ENCODE measurements around the gene CDIPT. TPM values are rescaled to one million over a fixed set of nuclear protein-coding genes. Genes with fewer than 3 reads are reported as not detected.

CDIPT gene
- total RNA-seq, 2 donors from 2014 or later, result 39.6 TPM

GRCh38 chr16:29825145-29826044 is 37.6 kb downstream of the CDIPT start:
- no peaks in the 10 kb centered on the region for H3K9me3 ChIP-seq (ENCODE audit: control insufficient read depth, low read length, poor library complexity, severe bottlenecking)
- H3K27ac Mint-ChIP-seq, result peak overlapping the region; percentile 93
- no peaks in the 10 kb centered on the region for H3K27me3 Mint-ChIP-seq
- ATAC-seq (no peak), DNase-seq (no peak)
- H3K36me3 Mint-ChIP-seq (ENCODE audit: low read depth), result no peaks in the 10 kb centered on the region
- peak overlapping the region; percentile 90 for H3K4me3 Mint-ChIP-seq
- peaks cover 46% of the 10 kb centered on the region for H3K4me1 Mint-ChIP-seq

GRCh38 chr16:29824589-29825144 is 38.4 kb downstream of the CDIPT start:
- H3K27me3 Mint-ChIP-seq, result no peaks in the 10 kb centered on the region
- peaks cover 46% of the 10 kb centered on the region for H3K4me1 Mint-ChIP-seq
- no peaks in the 10 kb centered on the region for H3K36me3 Mint-ChIP-seq (ENCODE audit: low read depth)
- no peak for DNase-seq
- H3K4me3 Mint-ChIP-seq, result peak overlapping the region; percentile 90
- H3K27ac Mint-ChIP-seq, result peak overlapping the region; percentile 93
- no peak for ATAC-seq
- H3K9me3 ChIP-seq (ENCODE audit: control insufficient read depth, low read length, poor library complexity, severe bottlenecking), result no peaks in the 10 kb centered on the region

- Mint-ChIP-seq H3K27ac (peak overlapping the region; percentile 93), H3K36me3 (ENCODE audit: low read depth) (peaks cover 2% of the 10 kb centered on the region), H3K4me1 (peaks cover 49% of the 10 kb centered on the region), H3K4me3 (peak overlapping the region; percentile 96), H3K27me3 (no peaks in the 10 kb centered on the region)
- no peak for DNase-seq
- ATAC-seq, result no peak
- H3K9me3 ChIP-seq (ENCODE audit: control insufficient read depth, low read length, poor library complexity, severe bottlenecking), result no peaks in the 10 kb centered on the region
Measured at GRCh38 chr16:29821643-29822115, 41.3 kb downstream of the CDIPT start.

GRCh38 chr16:29820730-29821642 is 42.0 kb downstream of the CDIPT start:
- peak overlapping the region; percentile 96 for H3K4me3 Mint-ChIP-seq
- peak overlapping the region; percentile 93 for H3K27ac Mint-ChIP-seq
- no peaks in the 10 kb centered on the region for H3K9me3 ChIP-seq (ENCODE audit: control insufficient read depth, low read length, poor library complexity, severe bottlenecking)
- H3K4me1 Mint-ChIP-seq, result peaks cover 48% of the 10 kb centered on the region
- no peaks in the 10 kb centered on the region for H3K27me3 Mint-ChIP-seq
- ATAC-seq, result peak; percentile 64
- DNase-seq, result peak in 2 of 3 donors; percentile 40 to 42
- H3K36me3 Mint-ChIP-seq (ENCODE audit: low read depth), result peaks cover 3% of the 10 kb centered on the region

GRCh38 chr16:29820271-29820701 is 42.7 kb downstream of the CDIPT start, which contains the start of gene MVP:
TSS of gene MVP (plus strand) at chr16:29820462. CDS start at chr16:29830550, 10,088 bp downstream.
- no peak for ATAC-seq
- H3K9me3 ChIP-seq (ENCODE audit: control insufficient read depth, low read length, poor library complexity, severe bottlenecking), result no peaks in the 10 kb centered on the region
- peak in 1 of 3 donors; percentile 33 for DNase-seq
- no peaks in the 10 kb centered on the region for H3K27me3 Mint-ChIP-seq
- peak within 1 kb of the TSS; percentile 93 for H3K27ac Mint-ChIP-seq
- peak within 1 kb of the TSS; percentile 96 for H3K4me3 Mint-ChIP-seq
- H3K36me3 Mint-ChIP-seq (ENCODE audit: low read depth), result peaks cover 4% of the 10 kb centered on the region
- H3K4me1 Mint-ChIP-seq, result peaks cover 48% of the 10 kb centered on the region

GRCh38 chr16:29819506-29819905 is 43.5 kb downstream of the CDIPT start:
- no peaks in the 10 kb centered on the region for H3K27me3 Mint-ChIP-seq
- no peak for DNase-seq
- H3K4me1 Mint-ChIP-seq, result peaks cover 50% of the 10 kb centered on the region
- no peak for ATAC-seq
- no peaks in the 10 kb centered on the region for H3K9me3 ChIP-seq (ENCODE audit: control insufficient read depth, low read length, poor library complexity, severe bottlenecking)
- peak overlapping the region; percentile 96 for H3K4me3 Mint-ChIP-seq
- peak overlapping the region; percentile 93 for H3K27ac Mint-ChIP-seq
- peaks cover 4% of the 10 kb centered on the region for H3K36me3 Mint-ChIP-seq (ENCODE audit: low read depth)

GRCh38 chr16:29818082-29818481 is 44.9 kb downstream of the CDIPT start:
- no peaks in the 10 kb centered on the region for H3K9me3 ChIP-seq (ENCODE audit: control insufficient read depth, low read length, poor library complexity, severe bottlenecking)
- ATAC-seq (no peak), DNase-seq (no peak)
- Mint-ChIP-seq H3K27ac (peak overlapping the region; percentile 96), H3K4me3 (peak overlapping the region; percentile 96), H3K4me1 (peaks cover 57% of the 10 kb centered on the region), H3K27me3 (no peaks in the 10 kb centered on the region), H3K36me3 (ENCODE audit: low read depth) (peaks cover 4% of the 10 kb centered on the region)

GRCh38 chr16:29816694-29817441 is 46.2 kb downstream of the CDIPT start:
- DNase-seq, result peak in 1 of 3 donors; percentile 37
- peak overlapping the region; percentile 98 for H3K4me3 Mint-ChIP-seq
- no peak for ATAC-seq
- H3K9me3 ChIP-seq (ENCODE audit: control insufficient read depth, low read length, poor library complexity, severe bottlenecking), result no peaks in the 10 kb centered on the region
- peaks cover 52% of the 10 kb centered on the region for H3K4me1 Mint-ChIP-seq
- H3K27ac Mint-ChIP-seq, result peak overlapping the region; percentile 96
- H3K36me3 Mint-ChIP-seq (ENCODE audit: low read depth), result peaks cover 4% of the 10 kb centered on the region
- H3K27me3 Mint-ChIP-seq, result no peaks in the 10 kb centered on the region

GRCh38 chr16:29815793-29816693 is 47.0 kb downstream of the CDIPT start, which contains the start of gene PAGR1:
TSS of gene PAGR1 (plus strand) at chr16:29816152. CDS start at chr16:29816526, 374 bp downstream.
- H3K4me1 Mint-ChIP-seq, result peaks cover 54% of the 10 kb centered on the region
- no peaks in the 10 kb centered on the region for H3K9me3 ChIP-seq (ENCODE audit: control insufficient read depth, low read length, poor library complexity, severe bottlenecking)
- H3K27me3 Mint-ChIP-seq, result no peaks in the 10 kb centered on the region
- H3K36me3 Mint-ChIP-seq (ENCODE audit: low read depth), result peaks cover 4% of the 10 kb centered on the region
- DNase-seq (peak; percentile 93 to 99 (median 98)), ATAC-seq (peak; percentile 79)
- peak within 1 kb of the TSS; percentile 96 for H3K27ac Mint-ChIP-seq
- H3K4me3 Mint-ChIP-seq, result peak within 1 kb of the TSS; percentile 98

GRCh38 chr16:29815032-29815721 is 47.8 kb downstream of the CDIPT start:
- H3K27me3 Mint-ChIP-seq, result no peaks in the 10 kb centered on the region
- DNase-seq (peak in 1 of 3 donors; percentile 57), ATAC-seq (peak; percentile 29)
- H3K9me3 ChIP-seq (ENCODE audit: control insufficient read depth, low read length, poor library complexity, severe bottlenecking), result no peaks in the 10 kb centered on the region
- H3K27ac Mint-ChIP-seq, result peak overlapping the region; percentile 96
- H3K36me3 Mint-ChIP-seq (ENCODE audit: low read depth), result peaks cover 4% of the 10 kb centered on the region
- peak overlapping the region; percentile 98 for H3K4me3 Mint-ChIP-seq
- H3K4me1 Mint-ChIP-seq, result peaks cover 55% of the 10 kb centered on the region

- peak overlapping the region; percentile 96 for H3K27ac Mint-ChIP-seq
- no peak for DNase-seq
- no peaks in the 10 kb centered on the region for H3K27me3 Mint-ChIP-seq
- H3K4me3 Mint-ChIP-seq, result peak overlapping the region; percentile 98
- H3K4me1 Mint-ChIP-seq, result peaks cover 53% of the 10 kb centered on the region
- ATAC-seq, result no peak
- H3K9me3 ChIP-seq (ENCODE audit: control insufficient read depth, low read length, poor library complexity, severe bottlenecking), result no peaks in the 10 kb centered on the region
- H3K36me3 Mint-ChIP-seq (ENCODE audit: low read depth), result peaks cover 4% of the 10 kb centered on the region
Measured at GRCh38 chr16:29814592-29814991, 48.4 kb downstream of the CDIPT start.
